Activated naive CD8-positive, alpha-beta T cell treated with anti-CD3 and anti-CD28 coated beads, Interleukin-2, amount 10 ng/mL, durations not matched to agents 7 days and 5 days (primary cell): Measurements from ENCODE around the gene LIMK1. TPM values are rescaled to one million over a fixed set of nuclear protein-coding genes. Genes with fewer than 3 reads are reported as not detected.

ENCODE experiments used
- ATAC-seq: fragments of 150-1000 bp; cut with Tn5 transposase; one replicate; pipeline ENCODE4 v1.10.0; 2021; ENCODE audit warnings: low read depth, moderate library complexity
- POLR2A ChIA-PET: fragments of 350-600 bp; sonication (Branson Sonifier 250); formaldehyde crosslinking; loops from one replicate; lab custom pipeline; 2021; ENCODE audit warnings: antibody characterized with exemption; lab: Charles Lee
- DNase-seq: peaks from one replicate; pipeline ENCODE4 v3.0.0; 2021
- H3K27ac Mint-ChIP-seq: one replicate; pipeline ENCODE4 v1.8.0; 2022; ENCODE audit warnings: mild to moderate bottlenecking, mixed read lengths
- H3K27me3 Mint-ChIP-seq: one replicate; pipeline ENCODE4 v1.8.0; 2022; ENCODE audit warnings: mild to moderate bottlenecking, moderate library complexity, mixed read lengths
- H3K36me3 Mint-ChIP-seq: one replicate; pipeline ENCODE4 v1.8.0; 2021; ENCODE audit warnings: mild to moderate bottlenecking, mixed read lengths
- H3K4me1 Mint-ChIP-seq: one replicate; pipeline ENCODE4 v1.8.0; 2021; ENCODE audit warnings: mixed read lengths
- H3K4me3 Mint-ChIP-seq: one replicate; pipeline ENCODE4 v1.8.0; 2022; ENCODE audit warnings: mild to moderate bottlenecking, moderate library complexity, mixed read lengths
- H3K9me3 Mint-ChIP-seq: one replicate; pipeline ENCODE4 v1.8.0; 2021; ENCODE audit warnings: mixed read lengths
- total RNA-seq, 2 experiments: library from RNA; stranded (reverse); gene quantifications; one replicate each; pipeline ENCODE4 v1.2.3, GENCODE V29; 2021

Gene LIMK1
- total RNA-seq, 2 experiments from 2014 or later, result 33.3 to 36.2 TPM

DNA sequence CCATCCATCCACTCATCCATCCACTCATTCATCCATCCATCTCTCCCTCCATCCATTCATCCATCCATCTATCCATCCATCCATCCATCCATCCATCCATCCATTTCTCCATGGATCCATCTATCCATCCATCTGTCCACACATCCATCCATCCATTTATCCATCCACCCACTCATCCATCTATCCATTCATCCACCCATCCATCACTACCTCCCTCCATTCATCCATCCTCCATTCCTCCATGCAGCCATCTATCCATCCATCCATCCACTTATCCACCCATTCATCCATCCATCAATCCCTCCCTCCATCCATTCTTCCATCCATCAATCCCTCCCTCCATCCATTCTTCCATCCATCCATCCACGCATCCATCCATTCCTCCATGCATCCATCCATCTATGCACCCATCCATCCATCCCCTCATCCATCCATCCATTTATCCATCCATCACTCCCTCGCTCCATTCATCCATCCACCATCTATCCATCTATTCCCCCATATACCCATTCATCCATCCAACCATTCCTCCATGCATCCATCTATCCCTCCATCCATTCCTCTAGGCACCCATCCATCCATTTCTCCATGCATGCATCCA lies 34.5 kb upstream of the LIMK1 start:
- no peak for ATAC-seq
- no peaks in the 10 kb centered on the region for H3K9me3 Mint-ChIP-seq
- no peaks in the 10 kb centered on the region for H3K36me3 Mint-ChIP-seq
- H3K4me1 Mint-ChIP-seq, result no peaks in the 10 kb centered on the region
- DNase-seq, result no peak
- POLR2A ChIA-PET, result no interaction called here
- H3K27ac Mint-ChIP-seq, result no peak overlapping the region
- H3K4me3 Mint-ChIP-seq, result no peak overlapping the region
- peaks cover 2% of the 10 kb centered on the region for H3K27me3 Mint-ChIP-seq

DNA sequence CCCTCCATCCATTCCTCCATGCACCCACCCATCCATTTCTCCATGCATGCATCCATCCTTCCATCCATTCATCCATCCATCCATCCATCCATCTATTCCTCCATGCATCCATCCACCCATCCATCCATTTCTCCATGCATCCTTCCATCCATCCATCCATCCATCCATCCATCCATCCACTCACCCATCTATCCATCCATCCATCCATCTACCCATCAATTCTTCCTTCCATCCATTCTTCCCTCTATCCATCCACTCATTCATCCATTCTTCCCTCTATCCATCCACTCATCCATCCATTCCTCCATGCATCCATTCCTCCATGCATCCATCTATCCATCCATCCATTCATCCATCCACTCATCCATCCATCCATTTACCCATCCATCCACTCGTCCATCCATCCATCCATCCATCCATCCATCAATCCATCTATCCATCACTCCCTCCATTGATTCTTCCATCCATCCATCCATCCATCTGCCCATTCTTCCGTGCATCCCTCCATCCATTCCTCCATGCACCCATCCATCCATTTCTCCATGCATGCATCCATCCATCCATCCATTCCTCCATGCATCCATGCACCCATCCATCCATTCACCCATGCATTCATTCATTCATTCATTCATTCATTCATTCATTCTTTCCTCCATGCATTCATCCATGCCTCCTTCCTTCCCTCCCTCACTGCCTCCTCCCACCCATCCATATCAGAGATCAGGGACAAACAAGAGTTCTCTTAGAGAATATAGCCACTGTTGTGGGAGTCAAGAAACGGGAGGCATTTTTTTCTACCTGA lies 33.4 kb upstream of the LIMK1 start:
- POLR2A ChIA-PET, result no interaction called here
- Mint-ChIP-seq H3K9me3 (no peaks in the 10 kb centered on the region), H3K27ac (no peak overlapping the region), H3K36me3 (no peaks in the 10 kb centered on the region), H3K4me3 (no peak overlapping the region), H3K4me1 (no peaks in the 10 kb centered on the region), H3K27me3 (peaks cover 5% of the 10 kb centered on the region)
- no peak for DNase-seq
- no peak for ATAC-seq

DNA sequence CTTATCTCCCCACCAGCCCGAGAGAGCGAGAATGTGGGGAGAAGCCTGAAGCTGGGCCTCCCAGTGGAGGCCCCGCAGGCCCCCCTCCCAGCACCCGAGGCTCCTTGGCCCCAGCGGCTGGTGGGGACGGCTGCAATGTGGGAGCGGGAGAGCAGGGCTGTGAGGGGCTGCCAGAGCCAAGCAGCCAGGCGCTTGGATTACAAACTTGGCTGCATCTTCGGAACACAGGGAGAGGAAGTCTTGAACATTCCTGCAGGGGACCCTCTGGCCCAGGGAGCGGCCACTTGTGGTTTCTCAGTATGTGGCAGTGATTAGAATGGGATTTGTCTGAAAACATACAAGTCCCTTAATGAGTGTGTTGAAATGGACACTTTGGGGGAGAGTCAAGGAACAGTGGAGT lies 32.4 kb upstream of the LIMK1 start:
- ATAC-seq (no peak), DNase-seq (no peak)
- no peak overlapping the region for H3K27ac Mint-ChIP-seq
- H3K27me3 Mint-ChIP-seq, result peaks cover 5% of the 10 kb centered on the region
- POLR2A ChIA-PET, result no interaction called here
- H3K36me3 Mint-ChIP-seq, result no peaks in the 10 kb centered on the region
- H3K9me3 Mint-ChIP-seq, result no peaks in the 10 kb centered on the region
- H3K4me3 Mint-ChIP-seq, result no peak overlapping the region
- no peaks in the 10 kb centered on the region for H3K4me1 Mint-ChIP-seq

DNA sequence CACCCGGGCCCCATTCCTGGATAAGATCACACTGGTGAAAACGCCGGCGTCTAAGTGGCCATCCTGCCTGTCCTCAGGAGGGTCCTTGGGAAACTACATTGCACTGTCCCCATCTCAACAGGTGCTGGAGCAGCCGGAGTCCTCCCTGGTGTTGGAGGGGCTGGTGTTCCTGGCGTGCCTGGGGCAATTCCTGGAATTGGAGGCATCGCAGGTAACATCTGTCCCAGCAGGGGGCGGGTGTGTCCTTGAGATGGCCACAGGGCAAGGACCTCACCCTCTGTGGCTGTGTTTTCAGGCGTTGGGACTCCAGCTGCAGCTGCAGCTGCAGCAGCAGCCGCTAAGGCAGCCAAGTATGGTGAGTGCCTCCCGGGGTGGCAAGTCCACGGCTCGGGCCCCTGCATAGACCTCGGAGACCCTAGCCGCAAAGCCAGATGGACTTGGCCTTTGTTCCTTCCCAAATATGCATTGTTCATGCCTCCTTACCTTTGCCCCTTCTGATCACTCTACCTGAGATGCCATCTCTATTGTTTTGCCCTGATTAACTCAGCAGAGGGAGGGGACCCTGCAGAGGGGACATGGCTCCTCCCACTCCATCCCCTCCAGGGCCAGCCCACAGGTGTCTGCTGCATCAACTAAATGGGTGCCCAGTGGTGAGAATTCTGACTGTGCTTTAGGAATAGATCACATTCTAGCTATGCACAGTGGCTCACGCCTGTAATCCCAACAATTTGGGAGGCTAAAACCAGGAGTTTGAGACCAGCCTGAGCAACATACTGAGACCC lies 31.8 kb upstream of the LIMK1 start:
- Mint-ChIP-seq H3K27me3 (peaks cover 5% of the 10 kb centered on the region), H3K36me3 (no peaks in the 10 kb centered on the region), H3K4me3 (no peak overlapping the region), H3K4me1 (no peaks in the 10 kb centered on the region), H3K27ac (no peak overlapping the region), H3K9me3 (no peaks in the 10 kb centered on the region)
- POLR2A ChIA-PET, result no interaction called here
- no peak for DNase-seq
- ATAC-seq, result no peak

DNA sequence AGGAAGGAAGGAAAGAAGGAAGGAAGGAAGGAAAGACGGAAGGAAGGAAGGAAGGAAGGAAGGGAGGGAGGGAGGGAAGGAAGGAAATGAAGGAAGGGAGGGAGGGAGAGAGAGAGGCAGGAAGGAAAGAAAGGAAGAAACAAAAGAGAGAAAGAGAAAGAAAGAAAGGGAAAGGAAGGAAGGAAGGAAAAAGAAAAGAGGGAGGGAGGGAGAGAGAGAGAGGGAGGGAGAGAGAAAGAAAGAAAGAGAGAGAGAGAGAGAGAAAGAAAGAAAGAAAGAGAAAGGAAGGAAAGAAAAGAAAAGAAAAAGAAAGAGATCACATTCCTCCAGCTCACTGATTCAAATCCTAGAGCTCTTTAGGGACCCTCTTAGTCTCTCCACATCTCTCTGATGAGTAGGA lies 31.0 kb upstream of the LIMK1 start:
- no peaks in the 10 kb centered on the region for H3K36me3 Mint-ChIP-seq
- no peak overlapping the region for H3K4me3 Mint-ChIP-seq
- no peaks in the 10 kb centered on the region for H3K9me3 Mint-ChIP-seq
- ATAC-seq, result no peak
- no peak for DNase-seq
- no peak overlapping the region for H3K27ac Mint-ChIP-seq
- H3K27me3 Mint-ChIP-seq, result peaks cover 5% of the 10 kb centered on the region
- POLR2A ChIA-PET, result no interaction called here
- H3K4me1 Mint-ChIP-seq, result no peaks in the 10 kb centered on the region

DNA sequence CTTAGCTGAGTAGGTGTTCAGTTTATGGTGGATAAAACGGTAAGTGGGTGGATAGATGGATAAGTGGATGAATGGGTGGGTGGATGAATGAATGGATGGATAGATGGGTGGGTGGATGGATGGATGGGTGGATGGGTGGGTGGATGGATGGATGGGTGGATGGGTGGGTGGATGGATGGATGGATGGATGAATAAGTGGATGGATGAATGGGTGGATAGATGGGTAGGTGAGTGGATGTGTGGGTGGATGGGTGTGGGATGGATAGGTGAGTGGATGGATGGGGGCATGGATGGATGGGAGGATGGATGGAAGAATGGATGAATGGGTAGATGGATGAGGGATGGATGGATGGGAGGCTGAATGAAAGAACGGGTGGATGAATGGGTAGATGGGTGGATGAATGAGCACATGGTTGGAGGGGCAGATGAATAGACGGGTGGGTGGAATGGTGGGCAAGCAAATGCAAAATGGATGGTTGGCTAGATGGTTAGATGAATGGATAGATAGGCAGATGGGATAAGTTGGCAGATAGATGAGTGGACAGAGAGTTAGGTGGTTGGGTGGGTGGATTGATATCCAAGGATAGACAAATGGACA lies 29.9 kb upstream of the LIMK1 start:
- DNase-seq (no peak), ATAC-seq (no peak)
- peaks cover 12% of the 10 kb centered on the region for H3K27me3 Mint-ChIP-seq
- no peak overlapping the region for H3K4me3 Mint-ChIP-seq
- no peaks in the 10 kb centered on the region for H3K4me1 Mint-ChIP-seq
- POLR2A ChIA-PET, result no interaction called here
- no peaks in the 10 kb centered on the region for H3K36me3 Mint-ChIP-seq
- no peaks in the 10 kb centered on the region for H3K9me3 Mint-ChIP-seq
- no peak overlapping the region for H3K27ac Mint-ChIP-seq

DNA sequence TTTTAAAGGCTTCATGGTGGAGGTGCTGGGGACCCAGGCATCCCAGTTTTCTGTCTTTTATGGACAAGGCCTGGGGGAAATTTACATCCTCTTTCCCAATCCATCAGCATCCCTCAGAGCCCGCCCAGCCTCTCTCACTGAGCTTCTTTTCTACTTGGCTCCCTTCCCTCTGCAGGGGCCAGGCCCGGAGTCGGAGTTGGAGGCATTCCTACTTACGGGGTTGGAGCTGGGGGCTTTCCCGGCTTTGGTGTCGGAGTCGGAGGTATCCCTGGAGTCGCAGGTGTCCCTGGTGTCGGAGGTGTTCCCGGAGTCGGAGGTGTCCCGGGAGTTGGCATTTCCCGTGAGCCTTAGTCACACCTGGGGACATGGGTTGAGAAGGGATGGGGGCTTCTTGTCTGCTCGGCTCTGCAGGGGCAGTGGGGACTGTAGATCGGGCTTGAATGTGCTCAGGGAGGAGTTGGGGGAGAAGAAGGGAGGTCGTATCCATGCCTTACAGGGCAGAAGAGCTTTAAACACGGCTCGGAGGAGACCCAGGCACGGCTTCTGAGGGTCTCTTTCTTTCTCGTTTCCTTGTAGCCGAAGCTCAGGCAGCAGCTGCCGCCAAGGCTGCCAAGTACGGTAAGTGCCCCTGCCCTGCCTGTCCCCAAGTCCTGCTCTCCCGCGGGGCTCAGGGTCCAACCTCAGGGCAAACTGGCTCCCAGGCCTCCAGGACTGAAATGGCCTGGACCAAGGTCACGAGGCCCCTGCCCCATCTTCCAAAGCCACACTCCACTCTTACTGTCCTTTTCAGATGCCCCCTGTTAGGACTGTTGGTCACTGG lies 27.3 kb upstream of the LIMK1 start:
- Mint-ChIP-seq H3K4me3 (no peak overlapping the region), H3K9me3 (no peaks in the 10 kb centered on the region), H3K27me3 (peaks cover 12% of the 10 kb centered on the region), H3K4me1 (no peaks in the 10 kb centered on the region), H3K36me3 (no peaks in the 10 kb centered on the region), H3K27ac (no peak overlapping the region)
- no peak for ATAC-seq
- POLR2A ChIA-PET, result no interaction called here
- DNase-seq, result no peak

DNA sequence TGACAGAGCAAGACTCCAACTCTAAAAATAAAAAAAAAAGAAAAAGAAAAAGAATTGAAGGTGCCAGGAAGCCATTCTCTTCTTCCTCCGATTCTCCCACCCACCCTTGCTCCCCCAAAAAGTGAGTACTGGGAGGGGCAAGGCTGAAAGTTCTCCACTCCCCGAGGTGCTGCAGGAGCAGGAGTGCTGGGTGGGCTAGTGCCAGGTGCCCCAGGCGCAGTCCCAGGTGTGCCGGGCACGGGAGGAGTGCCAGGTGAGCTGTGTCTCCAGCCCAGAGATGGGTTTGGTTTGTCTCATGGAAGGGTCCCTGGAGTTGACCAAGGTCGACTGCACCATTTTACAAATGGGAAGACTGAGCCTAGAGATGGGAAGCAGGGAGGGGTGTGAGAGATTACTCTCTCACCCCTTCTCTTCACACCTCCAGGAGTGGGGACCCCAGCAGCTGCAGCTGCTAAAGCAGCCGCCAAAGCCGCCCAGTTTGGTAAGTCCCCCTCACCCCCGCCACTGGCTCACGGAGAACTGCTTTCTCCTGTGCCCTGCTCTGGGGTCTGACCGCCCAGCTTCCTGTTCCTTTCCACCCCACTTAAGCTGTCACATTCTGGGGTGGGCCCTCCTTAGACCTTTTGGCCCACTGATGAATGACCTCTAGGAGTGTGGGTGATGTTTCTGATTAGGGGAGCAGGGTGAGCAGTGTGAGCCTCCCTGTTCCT lies 26.2 kb upstream of the LIMK1 start:
- H3K4me3 Mint-ChIP-seq, result no peak overlapping the region
- peaks cover 12% of the 10 kb centered on the region for H3K27me3 Mint-ChIP-seq
- H3K4me1 Mint-ChIP-seq, result peaks cover 1% of the 10 kb centered on the region
- ATAC-seq (no peak), DNase-seq (no peak)
- no peaks in the 10 kb centered on the region for H3K9me3 Mint-ChIP-seq
- H3K27ac Mint-ChIP-seq, result no peak overlapping the region
- POLR2A ChIA-PET, result no interaction called here
- H3K36me3 Mint-ChIP-seq, result no peaks in the 10 kb centered on the region

DNA sequence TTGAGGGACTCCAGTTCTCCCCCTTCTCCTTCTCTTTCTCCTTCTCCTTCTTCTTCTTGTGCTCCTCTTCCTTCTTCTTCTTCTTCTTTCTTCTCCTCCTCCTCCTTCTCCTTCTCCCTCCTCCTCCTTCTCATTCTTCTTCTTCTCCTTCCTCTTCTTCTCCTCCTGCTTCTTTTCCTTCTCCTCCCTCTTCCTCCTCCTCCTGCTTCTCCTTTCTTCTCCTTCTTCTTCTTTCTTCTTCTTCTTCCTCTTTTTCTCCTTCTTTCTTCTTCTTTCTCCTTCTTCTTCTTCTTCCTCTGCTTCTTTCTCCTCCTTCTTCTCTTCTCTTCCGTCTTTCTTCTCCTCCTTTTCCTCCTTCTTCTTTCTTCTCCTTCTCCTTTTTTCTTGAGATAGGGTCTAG lies 25.6 kb upstream of the LIMK1 start:
- H3K36me3 Mint-ChIP-seq, result no peaks in the 10 kb centered on the region
- H3K9me3 Mint-ChIP-seq, result no peaks in the 10 kb centered on the region
- no peak overlapping the region for H3K27ac Mint-ChIP-seq
- no peak overlapping the region for H3K4me3 Mint-ChIP-seq
- DNase-seq (no peak), ATAC-seq (no peak)
- peaks cover 1% of the 10 kb centered on the region for H3K4me1 Mint-ChIP-seq
- POLR2A ChIA-PET, result no interaction called here
- H3K27me3 Mint-ChIP-seq, result peaks cover 12% of the 10 kb centered on the region

DNA sequence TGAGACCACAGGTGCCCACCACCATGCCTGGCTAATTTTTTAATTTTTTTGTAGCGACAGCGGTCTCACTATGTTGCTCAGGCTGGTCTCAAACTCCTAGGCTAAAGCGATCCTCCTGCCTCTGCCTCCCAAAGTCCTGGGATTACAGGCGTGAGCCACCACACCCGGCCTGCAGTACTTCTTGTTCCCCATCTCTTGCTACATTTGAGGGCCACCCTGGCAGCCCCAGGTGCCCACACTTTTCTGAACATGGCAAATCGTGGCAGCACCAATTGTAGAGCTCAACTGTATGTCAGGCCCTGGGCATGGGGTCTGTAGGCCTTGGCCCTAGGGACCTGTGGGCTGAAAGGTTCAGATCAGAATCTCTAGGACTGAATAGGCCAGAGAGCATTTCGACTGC lies 25.1 kb upstream of the LIMK1 start:
- no peak for ATAC-seq
- Mint-ChIP-seq H3K9me3 (no peaks in the 10 kb centered on the region), H3K36me3 (no peaks in the 10 kb centered on the region), H3K27me3 (peaks cover 12% of the 10 kb centered on the region), H3K4me3 (no peak overlapping the region), H3K4me1 (peaks cover 1% of the 10 kb centered on the region), H3K27ac (no peak overlapping the region)
- no peak for DNase-seq
- POLR2A ChIA-PET, result no interaction called here

DNA sequence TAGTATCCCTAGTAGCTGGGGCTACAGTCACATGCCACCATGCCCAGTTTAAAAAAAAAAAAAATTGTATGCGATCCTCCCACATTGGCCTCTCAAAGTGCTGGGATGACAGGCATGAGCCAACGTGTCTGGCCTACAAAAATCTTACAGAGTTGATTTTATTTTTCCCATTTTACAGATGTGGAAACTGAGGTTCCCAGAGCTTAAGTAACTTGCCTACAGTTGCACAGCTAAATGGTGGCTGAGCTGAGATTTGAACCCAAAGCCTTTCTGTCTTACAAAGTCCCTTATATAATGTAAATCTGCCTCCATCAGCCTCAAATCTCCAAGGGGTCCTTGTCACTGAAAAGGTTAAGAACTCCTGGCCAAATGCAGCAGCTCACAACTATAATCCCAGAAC lies 24.6 kb upstream of the LIMK1 start:
- Mint-ChIP-seq H3K9me3 (no peaks in the 10 kb centered on the region), H3K27ac (no peak overlapping the region), H3K4me3 (no peak overlapping the region), H3K4me1 (peaks cover 1% of the 10 kb centered on the region), H3K36me3 (no peaks in the 10 kb centered on the region), H3K27me3 (peaks cover 11% of the 10 kb centered on the region)
- no peak for DNase-seq
- ATAC-seq, result no peak
- POLR2A ChIA-PET, result interaction anchor here (1.5 kb wide), 1 partner anchor 24 kb away, joined by 3 read pairs; the partner anchor contains the start of gene LIMK1
